HG03442 (cell line): Measurements from ENCODE around the gene STXBP6.

Experiments used
- ATAC-seq: cut with Tn5 transposase; IDR thresholded peaks from one replicate; pipeline ENCODE4 v1.9.1; 2021; ENCODE audit warnings: mild to moderate bottlenecking, moderate library complexity; ENCODE audit not compliant: unreplicated experiment

Gene STXBP6

DNA sequence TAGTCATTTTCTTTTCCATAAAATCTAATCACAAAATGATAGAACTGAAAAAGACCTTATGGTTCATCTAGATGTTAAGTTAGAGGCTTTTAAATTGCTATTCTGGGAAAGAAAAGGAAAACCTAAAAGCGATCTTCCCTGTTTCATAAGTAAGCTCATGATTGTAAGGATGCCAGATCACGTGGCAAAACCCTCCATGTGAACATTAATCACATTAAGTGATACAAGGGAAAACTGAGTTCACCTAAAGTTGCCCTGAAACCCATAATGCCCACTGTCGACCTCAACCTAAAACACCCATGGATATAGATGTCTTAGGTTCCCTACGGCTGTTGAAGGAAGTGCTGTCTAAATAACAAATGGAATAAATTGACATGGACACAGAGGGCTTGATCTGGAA is 3.0 kb upstream of the STXBP6 start:
- no peak for ATAC-seq

- ATAC-seq, result no peak
Measured at GRCh38 chr14:25052385-25052784, 2.4 kb upstream of the STXBP6 start.

GRCh38 chr14:25050269-25051150 is 563 bp upstream of the STXBP6 start:
- no peak for ATAC-seq

DNA sequence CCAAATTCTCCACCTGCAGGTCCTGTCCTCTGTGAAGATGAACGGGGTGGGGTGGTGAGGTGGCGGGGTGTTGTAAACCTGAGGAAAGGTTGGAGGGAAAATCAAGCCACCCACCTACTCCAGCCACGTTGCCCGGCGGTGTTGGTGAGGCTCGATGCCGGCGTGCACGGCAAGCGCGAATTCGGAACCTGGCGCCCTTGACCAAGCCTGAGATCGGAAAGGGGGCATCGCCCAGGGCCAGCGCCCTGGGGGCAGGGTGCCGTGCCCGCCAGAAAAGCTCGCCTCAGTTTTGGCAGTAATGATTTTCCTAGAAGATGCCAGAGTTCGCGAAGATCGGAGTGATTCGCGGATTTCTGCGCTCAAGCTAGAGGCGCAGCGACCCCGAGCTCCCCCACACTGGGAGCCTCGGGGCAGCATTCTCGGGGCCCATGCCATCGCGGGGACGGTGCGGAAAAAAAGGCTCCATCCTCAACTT is 817 bp downstream of the STXBP6 start:
- no peak for ATAC-seq

GRCh38 chr14:25048170-25049016 is 1.6 kb downstream of the STXBP6 start:
- no peak for ATAC-seq

GRCh38 chr14:25046301-25046943 is 3.5 kb downstream of the STXBP6 start:
- ATAC-seq, result no peak

GRCh38 chr14:25044106-25044698 is 5.7 kb downstream of the STXBP6 start:
- no peak for ATAC-seq

DNA sequence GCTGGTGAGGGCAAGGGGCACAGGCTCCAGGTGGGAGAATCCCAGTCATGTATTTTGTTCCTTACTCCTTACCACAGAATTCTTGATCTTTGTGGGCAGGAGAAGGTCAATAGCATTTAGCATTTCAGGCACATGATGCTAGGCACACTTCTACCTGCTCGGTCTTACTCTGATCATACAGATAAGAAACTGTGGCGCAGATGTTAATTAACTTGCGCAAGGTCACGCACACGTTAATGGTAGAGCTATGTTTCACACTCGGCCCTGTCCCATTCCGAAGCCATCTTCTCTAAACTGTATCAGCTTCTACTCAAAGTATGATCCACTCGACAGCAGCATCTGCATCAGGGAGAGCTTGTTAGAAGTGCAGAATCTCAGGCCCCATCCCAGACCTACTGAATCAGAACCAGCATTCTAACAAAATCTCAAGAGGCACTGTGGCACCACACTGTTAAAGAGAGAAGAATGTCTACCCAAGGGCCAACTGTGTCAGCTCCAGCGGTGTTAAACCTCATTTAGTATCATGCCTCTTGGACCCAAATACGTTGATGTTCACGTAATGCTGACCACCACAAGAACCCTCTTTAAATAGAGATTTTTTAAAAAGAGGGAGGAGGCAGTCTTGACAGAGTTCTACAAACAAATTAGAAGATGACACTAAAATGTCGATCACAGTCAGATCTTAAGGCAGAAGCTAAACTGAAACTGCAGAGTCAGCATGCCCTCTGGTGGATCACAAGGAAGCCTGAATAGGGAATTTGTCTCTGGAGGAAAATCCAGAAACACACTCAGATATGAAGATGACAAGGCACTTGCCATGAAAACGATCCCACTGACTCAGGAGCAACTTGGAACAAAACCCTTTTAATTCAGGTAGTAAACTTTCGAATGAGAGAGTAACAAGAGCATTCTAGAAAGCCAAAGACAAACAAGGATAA is 7.3 kb downstream of the STXBP6 start:
- no peak for ATAC-seq

GRCh38 chr14:25041898-25042297 is 8.0 kb downstream of the STXBP6 start:
- ATAC-seq, result no peak

- no peak for ATAC-seq
Measured at GRCh38 chr14:25041484-25041883, 8.5 kb downstream of the STXBP6 start.

DNA sequence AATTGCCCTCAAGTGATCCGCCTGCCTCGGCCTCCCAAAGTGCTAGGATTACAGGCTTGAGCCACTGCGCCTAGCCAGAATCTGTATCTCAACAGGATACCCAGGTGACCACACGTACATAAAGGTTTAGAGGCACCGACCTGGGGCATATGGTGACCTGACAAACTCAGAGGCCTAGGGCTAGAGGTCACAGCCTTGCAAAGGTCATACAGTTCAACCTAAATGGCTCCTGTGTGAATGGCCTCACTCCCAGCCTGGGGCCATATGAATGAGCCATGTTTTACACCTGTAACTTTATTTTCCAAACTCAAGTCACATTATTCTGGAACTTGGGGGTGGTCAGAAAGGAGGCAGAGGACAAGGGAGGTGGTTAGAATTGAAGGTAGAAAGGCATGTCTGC is 10.0 kb downstream of the STXBP6 start:
- no peak for ATAC-seq

GRCh38 chr14:25038044-25038668 is 11.8 kb downstream of the STXBP6 start:
- ATAC-seq, result no peak

GRCh38 chr14:25037032-25037431 is 12.9 kb downstream of the STXBP6 start:
- ATAC-seq, result no peak

DNA sequence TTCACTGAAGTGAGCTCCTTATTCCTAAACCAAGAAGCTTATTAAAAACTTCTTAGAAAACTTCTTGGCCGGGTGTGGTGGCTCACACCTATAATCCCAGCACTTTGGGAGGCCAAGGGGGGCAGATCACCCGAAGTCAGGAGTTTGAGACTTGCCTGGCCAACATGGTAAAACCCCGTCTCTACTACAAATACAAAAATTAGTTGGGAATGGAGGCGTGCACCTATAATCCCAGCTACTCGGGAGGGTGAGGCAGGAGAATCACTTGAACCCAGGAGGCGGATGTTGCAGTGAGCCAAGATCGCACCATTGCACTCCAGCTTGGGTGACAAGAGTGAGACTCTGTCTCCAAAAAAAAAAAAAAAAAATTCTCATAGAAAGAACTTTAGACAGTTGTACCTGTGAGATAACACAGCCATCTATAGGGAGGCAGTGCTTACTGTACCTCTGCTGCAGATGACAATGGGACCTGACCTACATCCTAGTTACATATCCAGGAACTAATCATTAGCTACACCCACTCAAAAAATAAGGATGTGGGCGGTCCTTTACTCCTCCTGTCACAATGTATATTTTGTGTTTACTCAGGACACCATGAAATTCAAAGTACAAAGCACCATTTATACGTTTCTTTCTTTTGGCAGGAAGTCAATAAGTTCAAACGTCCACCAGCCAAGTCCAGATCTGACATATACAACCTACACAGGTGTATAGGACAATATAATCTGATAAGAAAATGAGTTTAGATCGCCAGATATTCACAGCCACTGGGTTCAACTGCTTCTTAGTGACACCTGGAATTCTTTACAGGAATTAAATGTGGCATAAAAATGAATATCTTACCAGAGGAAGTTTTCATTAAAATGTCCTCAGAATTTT is 14.9 kb downstream of the STXBP6 start:
- ATAC-seq, result no peak

DNA sequence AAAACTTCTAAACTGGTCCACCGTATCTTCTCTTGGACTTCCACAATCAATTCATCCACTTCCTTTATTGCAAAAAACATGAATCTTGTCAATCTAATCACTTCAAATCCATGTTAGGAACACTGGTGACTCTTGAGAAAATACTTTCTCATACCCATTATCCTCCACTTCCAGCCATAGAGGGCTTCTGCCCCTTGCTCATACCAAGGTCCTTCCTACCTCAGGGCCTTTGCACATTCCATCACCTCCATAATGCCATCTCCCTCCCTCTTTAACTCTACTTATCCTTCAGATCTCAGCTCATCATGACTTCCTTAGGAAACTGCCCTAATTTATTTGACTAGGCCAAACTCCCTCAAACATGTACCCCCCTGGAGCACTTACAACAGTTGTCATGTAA is 16.6 kb downstream of the STXBP6 start:
- no peak for ATAC-seq

DNA sequence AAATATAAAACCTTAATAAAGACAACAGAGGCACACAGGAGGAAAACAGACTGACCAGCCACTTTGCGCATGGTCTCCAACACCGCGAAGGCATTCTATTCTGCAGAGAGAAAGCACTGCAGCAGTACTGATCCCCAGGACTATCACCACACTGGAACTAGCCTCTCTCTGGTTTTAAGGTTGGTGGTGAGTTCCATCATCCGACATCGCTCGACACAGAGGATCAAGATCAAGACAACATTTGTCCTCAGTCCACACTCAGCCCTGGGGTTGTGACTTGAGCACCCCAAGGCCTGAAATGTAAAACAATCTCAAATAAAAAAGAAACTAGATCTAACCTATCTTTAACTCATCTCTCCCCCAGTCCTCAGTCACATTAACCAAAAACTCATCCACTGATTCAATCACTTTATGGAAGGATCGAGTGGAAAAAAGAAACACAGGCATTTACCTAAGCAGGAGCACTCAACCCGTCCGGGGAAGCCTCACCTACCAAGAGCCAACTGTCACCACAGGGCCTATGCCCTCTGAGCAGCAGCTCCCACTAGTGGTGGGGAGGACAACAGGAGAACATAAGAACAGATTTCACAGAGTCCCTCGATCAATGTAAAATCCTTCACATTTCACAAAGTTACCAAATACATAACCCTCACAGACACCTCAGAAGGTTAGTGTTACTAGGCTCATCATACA is 17.7 kb downstream of the STXBP6 start:
- no peak for ATAC-seq

DNA sequence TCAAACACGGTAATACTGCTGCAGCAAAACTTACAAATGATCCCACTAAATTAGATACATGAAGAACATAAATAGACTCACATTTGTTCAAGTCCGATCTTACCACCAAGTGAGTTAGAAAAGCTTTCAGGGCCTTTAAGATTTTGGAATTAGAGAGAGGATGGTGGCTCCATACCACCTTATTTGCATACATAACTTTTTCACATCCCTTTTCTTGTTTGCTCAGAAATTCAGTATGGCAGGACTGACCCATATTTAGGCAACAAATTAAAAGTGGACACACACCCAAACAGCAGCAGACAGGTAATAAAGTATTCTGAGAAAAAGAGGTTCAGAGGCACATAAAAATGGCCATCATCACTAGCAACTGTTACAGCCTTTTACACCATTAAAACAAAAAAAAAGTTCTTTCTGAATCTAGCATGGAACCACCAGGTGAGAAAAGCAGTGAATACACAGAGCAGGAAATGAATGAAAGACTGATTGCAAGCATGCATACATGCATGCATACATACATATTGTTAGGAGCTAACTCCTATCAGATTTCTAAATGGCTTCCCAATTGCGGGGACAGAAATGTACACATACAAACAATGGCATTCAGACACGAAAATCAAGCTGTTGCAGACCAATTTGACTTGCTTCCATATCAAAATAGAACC is 23.3 kb downstream of the STXBP6 start:
- ATAC-seq, result no peak
